HCT116 (cell line): ENCODE results near the gene TUBA4B. TPM values are rescaled to one million over a fixed set of nuclear protein-coding genes. Genes with fewer than 3 reads are reported as not detected.

Experiments
- ATAC-seq: fragments of 200-7000 bp; cut with Tn5 transposase; 2 replicates; pipeline ENCODE4 v1.9.1; 2020; ENCODE audit warnings: mild to moderate bottlenecking, moderate library complexity
- BruUV-seq: library from RNA; stranded (reverse); fragments of 400-500 nt; replicated peaks from 2 replicates; lab custom pipeline; 2021; lab: Mats Ljungman, UMichigan
- CTCF ChIA-PET: fragments of 300-600 bp; sonication (Branson Sonifier 250); formaldehyde crosslinking; loops from one replicate; lab custom pipeline; 2021; ENCODE audit warnings: antibody characterized with exemption; lab: Charles Lee
- POLR2A ChIA-PET: fragments of 300-600, 350-600 bp; sonication (Branson Sonifier 250); formaldehyde crosslinking; loops from one replicate; lab custom pipeline; 2021; ENCODE audit warnings: antibody characterized with exemption; lab: Charles Lee
- RAD21 ChIA-PET, 2 experiments: fragments of 300-600 bp; sonication (Branson Sonifier 250); formaldehyde crosslinking; loops; one replicate each; lab custom pipeline; 2023; ENCODE audit warnings: low total read pairs in 2 of 2; ENCODE audit not compliant: uncharacterized antibody in 2 of 2, unreplicated experiment in 2 of 2, low non-redundant PET in 1 of 2; lab: Charles Lee
- DNase-seq: peaks from one replicate; pipeline ENCODE4 v3.0.0-alpha.2; 2010; ENCODE audit warnings: low read depth, low spot score
- H2AFZ ChIP-seq: fragments of 200-600 bp; shearing (Covaris generic), sonication (generic); 2 replicates; pipeline ENCODE4 v1.6.1; 2017; ENCODE audit warnings: low read depth, mixed run types, mixed read lengths, antibody characterized with exemption, low read length; ENCODE audit not compliant: poor library complexity, severe bottlenecking
- H3K27ac ChIP-seq: 2 replicates; pipeline ENCODE4 v1.5.1; 2012; ENCODE audit warnings: low read depth, low read length
- H3K27me3 ChIP-seq: fragments of 200-600 bp; sonication (generic); 2 replicates; pipeline ENCODE4 v1.6.1; 2016; ENCODE audit warnings: mixed run types, low read length, mixed read lengths; ENCODE audit not compliant: insufficient read depth
- H3K36me3 ChIP-seq, 2 experiments: fragments of 200-500 bp in 1 of 2; fragments of 200-600 bp in 1 of 2; sonication (Bioruptor generic) in 1 of 2; sonication (generic) in 1 of 2; 2 replicates each; pipeline versions ENCODE4 v1.5.1 to v1.6.1; 2014 to 2016; ENCODE audit warnings: low read length in 2 of 2, inconsistent platforms in 1 of 2, mixed read lengths in 1 of 2, mixed run types in 1 of 2; ENCODE audit not compliant: insufficient read depth in 2 of 2, control insufficient read depth in 1 of 2
- H3K4me1 ChIP-seq, 2 experiments: fragments of 200-600 bp in 1 of 2; sonication (generic) in 1 of 2; 2 replicates each; pipeline versions ENCODE4 v1.5.1 to v1.6.1; 2012 to 2017; ENCODE audit warnings: low read length in 2 of 2, inconsistent platforms in 1 of 2, mild to moderate bottlenecking in 1 of 2, mixed read lengths in 1 of 2, mixed run types in 1 of 2, moderate library complexity in 1 of 2; ENCODE audit not compliant: insufficient read depth in 2 of 2, control insufficient read depth in 1 of 2
- H3K4me2 ChIP-seq: fragments of 200-600 bp; sonication (generic); 2 replicates; pipeline ENCODE4 v1.6.1; 2017; ENCODE audit warnings: mixed run types, low read length, mixed read lengths
- H3K4me3 ChIP-seq, 2 experiments: fragments of 200-600 bp in 1 of 2; sonication (generic) in 1 of 2; replicated peaks in 1 of 2; 2 replicates each; pipeline ENCODE4 v1.5.1; 2011 to 2016; ENCODE audit warnings: low read length in 2 of 2, control low read depth in 1 of 2, low read depth in 1 of 2, mild to moderate bottlenecking in 1 of 2, mixed read lengths in 1 of 2, mixed run types in 1 of 2
- H3K79me2 ChIP-seq: fragments of 200-600 bp; sonication (generic); 2 replicates; pipeline ENCODE4 v1.6.1; 2017; ENCODE audit warnings: mild to moderate bottlenecking, mixed run types, low read length, moderate library complexity, mixed read lengths; ENCODE audit not compliant: insufficient read depth
- H3K9ac ChIP-seq: fragments of 200-600 bp; sonication (generic); 2 replicates; pipeline ENCODE4 v1.6.1; 2016; ENCODE audit warnings: low read length, mixed read lengths
- H3K9me2 ChIP-seq: fragments of 200-600 bp; sonication (generic), shearing (Covaris generic); 2 replicates; pipeline ENCODE4 v1.6.1; 2017; ENCODE audit warnings: mixed run types, mild to moderate bottlenecking, moderate library complexity; ENCODE audit not compliant: insufficient read depth
- H3K9me3 ChIP-seq, 2 experiments: fragments of 200-500 bp in 1 of 2; fragments of 200-600 bp in 1 of 2; sonication (Bioruptor generic) in 1 of 2; sonication (generic) in 1 of 2; 2 replicates each; pipeline ENCODE4 v1.6.1; 2014 to 2017; ENCODE audit warnings: low read length in 2 of 2, mixed read lengths in 2 of 2, inconsistent platforms in 1 of 2, low read depth in 1 of 2, mild to moderate bottlenecking in 1 of 2, mixed run types in 1 of 2, moderate library complexity in 1 of 2; ENCODE audit not compliant: control insufficient read depth in 1 of 2, insufficient read depth in 1 of 2
- H4K20me1 ChIP-seq: fragments of 200-600 bp; sonication (generic), shearing (Covaris generic); 2 replicates; pipeline ENCODE4 v1.6.1; 2017; ENCODE audit warnings: mixed run types, mild to moderate bottlenecking, moderate library complexity; ENCODE audit not compliant: insufficient read depth
- EZH2phosphoT487 ChIP-seq: fragments of 200-600 bp; IDR thresholded peaks from 2 replicates; pipeline ENCODE4 v1.6.1; 2018; ENCODE audit warnings: antibody characterized with exemption, borderline replicate concordance
- FOSL1 ChIP-seq: IDR thresholded peaks from 2 replicates; pipeline ENCODE4 v1.6.1; 2012; ENCODE audit warnings: low read depth
- POLR2AphosphoS5 ChIP-seq: IDR thresholded peaks from 2 replicates; pipeline ENCODE4 v1.6.1; 2011; ENCODE audit warnings: mild to moderate bottlenecking, low read depth, low read length, moderate library complexity
- SRF ChIP-seq: IDR thresholded peaks from 2 replicates; pipeline ENCODE4 v1.6.1; 2012; ENCODE audit warnings: low read depth
- TCF7L2 ChIP-seq: IDR thresholded peaks from 2 replicates; pipeline ENCODE4 v1.7.0; 2011; ENCODE audit warnings: borderline replicate concordance, inconsistent platforms; ENCODE audit not compliant: insufficient read depth, insufficient read length; ENCODE audit errors: extremely low read depth
- YY1 ChIP-seq: IDR thresholded peaks from 2 replicates; pipeline ENCODE4 v1.6.1; 2011; ENCODE audit warnings: low read length, low read depth, moderate library complexity, mild to moderate bottlenecking; ENCODE audit not compliant: insufficient replicate concordance; ENCODE audit errors: extremely low read depth
- ZBTB33 ChIP-seq: IDR thresholded peaks from 2 replicates; pipeline ENCODE4 v1.6.1; 2011; ENCODE audit warnings: mild to moderate bottlenecking, low read length, moderate library complexity; ENCODE audit not compliant: insufficient replicate concordance; ENCODE audit errors: extremely low read depth
- ZNF274 ChIP-seq: fragments of 200-500 bp; sonication (Bioruptor generic); IDR thresholded peaks from 2 replicates; pipeline ENCODE4 v1.6.1; 2014; ENCODE audit warnings: mild to moderate bottlenecking, low read depth, low read length, inconsistent platforms
- intact Hi-C: fragments of 100-400 bp; cut with micrococcal nuclease; formaldehyde crosslinking; loops from 2 replicates; pipeline ENCODE4 v1.10.0; 2022
- total RNA-seq: library from RNA; stranded (reverse); gene quantifications from one replicate; pipeline ENCODE4 v1.2.1, GENCODE V29; 2021; ENCODE audit not compliant: unreplicated experiment

Gene TUBA4B
- total RNA-seq, 1 experiment from 2014 or later: not detected

- Histone ChIP-seq H3K9me3 (no peaks in the 10 kb centered on the region), H4K20me1 (no peaks in the 10 kb centered on the region), H3K79me2 (no peaks in the 10 kb centered on the region), H3K4me2 (no peak overlapping the region), H3K9ac (no peak overlapping the region), H3K27ac (no peak overlapping the region), H3K36me3 (no peaks in the 10 kb centered on the region), H3K27me3 (no peaks in the 10 kb centered on the region), H3K4me3 (no peak overlapping the region), H3K4me1 (peaks cover 26 to 42% of the 10 kb centered on the region in 2 experiments), H3K9me2 (no peaks in the 10 kb centered on the region), H2AFZ (no peak overlapping the region)
- TF ChIP-seq EZH2phosphoT487 (no peak), YY1 (no peak), TCF7L2 (no peak), ZBTB33 (no peak), POLR2AphosphoS5 (no peak), SRF (no peak), ZNF274 (no peak), FOSL1 (no peak)
- DNase-seq: no peak
- ChIA-PET CTCF (interaction anchor here (2.2 kb wide), 1 partner anchor 13 kb away, joined by 8 read pairs; no protein-coding TSS in a partner anchor), POLR2A (no interaction called here), RAD21 (no interaction called here)
- no TSS peak for BruUV-seq
- ATAC-seq: no peak
- intact Hi-C loops: no loop called here
Measured at GRCh38 chr2:219281588-219281987, 28.5 kb downstream of the TUBA4B start.
